Stimulated activated CD4-positive, alpha-beta T cell treated with anti-CD3 and anti-CD28 coated beads, Interleukin-15, amount 100 ng/mL, for 24 hours (primary cell): ENCODE results near the gene ADAP2.
"Not testable (repeated sequence)": the region's sequence is repeated elsewhere in the genome, so short reads cannot be mapped to it uniquely, and the experiment has no call there.

Experiments
- DNase-seq: peaks from one replicate; pipeline ENCODE4 v3.0.0-alpha.2; 2020

The ADAP2 gene

GRCh38 chr17:30975042-30975820, 53.5 kb downstream of the ADAP2 start:
- no peak for DNase-seq

- DNase-seq, result not testable (repeated sequence)
These were observed 58.2 kb downstream of the ADAP2 start for GRCh38 chr17:30979919-30980318.

- DNase-seq, result no peak
These were observed 60.1 kb downstream of the ADAP2 start for GRCh38 chr17:30981531-30982519.

- no peak for DNase-seq
These were observed 61.1 kb downstream of the ADAP2 start for GRCh38 chr17:30982855-30983254.

- DNase-seq, result no peak
These were observed 68.7 kb downstream of the ADAP2 start for GRCh38 chr17:30990458-30990857.

GRCh38 chr17:30992551-30992950, 70.8 kb downstream of the ADAP2 start:
- DNase-seq, result no peak

GRCh38 chr17:30995347-30995746, 73.6 kb downstream of the ADAP2 start:
- no peak for DNase-seq

- DNase-seq, result no peak
These were observed 74.7 kb downstream of the ADAP2 start for GRCh38 chr17:30996486-30996885.

GRCh38 chr17:30997270-30997669, 75.5 kb downstream of the ADAP2 start:
- DNase-seq, result no peak

GRCh38 chr17:30997842-30998241, 76.1 kb downstream of the ADAP2 start:
- DNase-seq, result no peak

- DNase-seq, result no peak
These were observed 80.3 kb downstream of the ADAP2 start for GRCh38 chr17:31002047-31002446.

GRCh38 chr17:31003225-31003866, 81.6 kb downstream of the ADAP2 start:
- no peak for DNase-seq

GRCh38 chr17:31004160-31004559, 82.4 kb downstream of the ADAP2 start:
- no peak for DNase-seq

- no peak for DNase-seq
These were observed 86.1 kb downstream of the ADAP2 start for GRCh38 chr17:31007695-31008373.

- peak; percentile 69 for DNase-seq
These were observed 86.8 kb downstream of the ADAP2 start for GRCh38 chr17:31008374-31009041.
